ENCODE measurements around the gene THADA.

The THADA gene

GRCh38 chr2:43435746-43436145 lies 160.1 kb downstream of the THADA start:
- DNase-seq = no peak

- no peak for DNase-seq
Measured at GRCh38 chr2:43430489-43430888, 165.3 kb downstream of the THADA start.

DNA sequence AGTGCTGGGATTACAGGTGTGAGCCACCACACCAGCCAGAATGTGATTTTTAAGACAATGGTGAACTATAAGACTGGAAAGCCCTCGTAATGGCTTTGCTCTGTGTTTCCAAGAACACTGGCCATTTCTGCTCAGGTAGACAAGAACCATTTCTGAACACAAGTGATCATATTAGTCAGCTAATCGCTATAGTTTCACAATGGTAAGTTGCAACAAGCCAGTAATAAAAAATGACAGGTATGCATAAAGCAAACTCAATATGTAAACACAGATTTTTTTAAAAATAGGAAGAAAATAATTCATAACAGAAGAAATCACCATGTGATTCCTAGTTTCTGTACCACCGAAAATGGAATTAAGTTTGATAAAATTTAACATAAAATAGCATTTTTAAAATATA lies 166.5 kb downstream of the THADA start:
- no peak for DNase-seq

- DNase-seq = no peak
Measured at GRCh38 chr2:43427032-43427424, 168.8 kb downstream of the THADA start.

GRCh38 chr2:43426305-43427031 lies 169.4 kb downstream of the THADA start:
- peak; percentile 71 for DNase-seq

- DNase-seq = no peak
Measured at GRCh38 chr2:43425659-43426058, 170.2 kb downstream of the THADA start.

GRCh38 chr2:43424262-43425207 lies 171.3 kb downstream of the THADA start:
- no peak for DNase-seq

DNA sequence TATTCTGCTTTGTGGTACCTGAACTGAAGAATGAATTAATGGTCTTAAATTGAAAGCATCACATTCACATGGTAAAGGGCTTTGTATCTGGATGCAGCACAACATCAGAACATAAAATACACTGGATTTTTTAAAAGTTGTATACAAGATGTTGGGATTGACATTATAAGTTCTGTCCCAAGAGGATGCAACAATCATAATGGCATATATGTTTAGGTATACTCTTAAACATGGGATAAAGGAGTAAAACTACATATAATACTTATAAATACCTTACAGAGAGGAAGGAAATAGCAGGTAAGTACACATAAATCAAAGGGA lies 171.9 kb downstream of the THADA start:
- no peak for DNase-seq

DNA sequence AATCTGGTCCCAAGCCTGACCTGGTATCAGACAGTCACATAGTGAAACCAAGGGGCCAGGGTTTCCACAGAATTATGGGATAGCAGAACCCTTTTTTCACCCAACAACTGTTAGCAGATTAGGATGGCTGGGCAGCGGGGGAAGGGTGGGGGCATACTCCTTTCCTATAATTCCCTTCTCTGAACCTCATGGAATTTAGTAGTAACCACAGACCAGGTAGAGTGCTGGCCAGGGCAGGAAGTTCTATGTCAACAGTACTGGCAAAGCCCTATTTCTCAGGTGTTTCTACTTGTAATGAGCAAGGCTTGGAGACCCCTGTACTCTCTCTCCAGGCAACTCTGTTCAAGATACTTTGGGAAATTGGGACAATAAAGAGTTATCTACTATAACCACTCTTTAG lies 174.6 kb downstream of the THADA start:
- no peak for DNase-seq

GRCh38 chr2:43420389-43420801 lies 175.4 kb downstream of the THADA start:
- DNase-seq = no peak

DNA sequence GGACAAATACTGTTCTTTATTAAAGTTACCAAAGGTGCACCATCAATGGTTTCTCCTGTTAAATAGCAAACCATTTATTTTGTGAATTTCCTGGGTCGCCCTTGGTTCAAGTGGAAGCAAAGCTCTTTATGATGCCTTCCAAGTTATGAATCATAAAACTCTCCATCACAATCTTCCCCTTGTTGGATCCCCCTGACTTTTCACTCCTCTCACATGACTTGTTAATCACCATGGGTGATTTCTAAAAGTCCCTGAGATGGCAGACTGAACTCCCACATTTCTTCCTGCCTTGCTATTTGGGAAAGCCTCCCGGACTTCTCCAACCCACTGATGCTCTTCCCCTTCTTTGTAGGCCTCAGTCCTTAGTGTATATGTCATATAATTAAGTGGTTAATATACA lies 176.0 kb downstream of the THADA start:
- DNase-seq = no peak

GRCh38 chr2:43419243-43419642 lies 176.6 kb downstream of the THADA start:
- DNase-seq = no peak

GRCh38 chr2:43418680-43419079 lies 177.2 kb downstream of the THADA start:
- DNase-seq = no peak

GRCh38 chr2:43417300-43417699 lies 178.5 kb downstream of the THADA start:
- no peak for DNase-seq

- no peak for DNase-seq
Measured at GRCh38 chr2:43415592-43415991, 180.2 kb downstream of the THADA start.

DNA sequence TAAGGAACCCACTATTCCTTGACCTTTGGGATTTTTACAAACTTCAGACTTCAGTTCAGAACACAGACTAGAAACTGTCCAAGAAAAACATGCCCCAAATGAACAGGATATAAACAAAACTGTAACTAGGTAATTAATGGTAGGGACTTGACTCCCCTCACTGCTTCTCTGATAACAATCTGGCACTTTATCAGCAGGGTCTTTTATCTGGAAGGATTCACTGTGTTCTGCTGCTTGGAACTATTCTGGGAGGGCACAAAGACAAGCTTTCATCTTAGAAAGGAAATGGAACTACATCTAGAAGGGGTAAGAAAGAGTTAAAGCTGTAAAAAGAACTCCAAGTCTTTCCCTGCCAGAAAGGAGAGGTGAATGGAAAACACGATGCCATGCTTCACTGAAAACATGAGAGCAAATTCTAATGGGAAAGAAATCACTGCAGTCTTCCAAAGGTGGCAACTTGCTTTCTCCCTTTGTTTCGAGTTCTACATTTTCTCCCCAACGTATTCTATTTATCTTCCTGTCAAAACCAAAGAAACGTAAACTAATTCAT lies 181.2 kb downstream of the THADA start:
- no peak for DNase-seq

GRCh38 chr2:43414033-43414432 lies 181.8 kb downstream of the THADA start:
- no peak for DNase-seq

DNA sequence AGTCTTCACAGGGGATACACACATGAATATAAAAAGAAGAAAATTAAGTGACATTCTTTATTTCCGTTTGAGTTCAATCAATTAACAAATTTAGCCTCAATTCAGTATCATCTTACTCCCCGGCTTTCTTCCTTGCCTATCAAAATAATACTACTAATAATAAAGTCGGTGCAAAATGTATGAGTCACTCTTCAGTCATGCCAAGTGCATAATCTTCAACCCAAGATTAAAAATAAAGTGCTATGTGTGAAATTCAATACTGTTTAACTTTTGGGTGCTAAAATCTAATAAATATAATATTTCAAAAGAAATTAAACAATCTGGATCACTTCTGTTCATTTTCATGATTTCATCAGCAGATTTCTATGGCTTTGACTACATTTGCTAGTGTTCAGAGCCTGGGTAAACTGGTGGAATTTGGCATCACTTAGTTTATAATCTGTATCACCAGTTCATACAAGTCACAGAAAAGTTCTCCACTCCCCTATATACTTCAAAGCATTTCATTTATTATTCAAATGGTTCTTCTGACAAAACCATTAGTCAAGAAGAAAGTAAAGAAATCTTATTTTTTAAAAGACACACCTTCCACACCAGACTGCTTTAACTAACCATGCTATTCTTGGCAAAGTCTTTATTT lies 183.6 kb downstream of the THADA start:
- no peak for DNase-seq

DNA sequence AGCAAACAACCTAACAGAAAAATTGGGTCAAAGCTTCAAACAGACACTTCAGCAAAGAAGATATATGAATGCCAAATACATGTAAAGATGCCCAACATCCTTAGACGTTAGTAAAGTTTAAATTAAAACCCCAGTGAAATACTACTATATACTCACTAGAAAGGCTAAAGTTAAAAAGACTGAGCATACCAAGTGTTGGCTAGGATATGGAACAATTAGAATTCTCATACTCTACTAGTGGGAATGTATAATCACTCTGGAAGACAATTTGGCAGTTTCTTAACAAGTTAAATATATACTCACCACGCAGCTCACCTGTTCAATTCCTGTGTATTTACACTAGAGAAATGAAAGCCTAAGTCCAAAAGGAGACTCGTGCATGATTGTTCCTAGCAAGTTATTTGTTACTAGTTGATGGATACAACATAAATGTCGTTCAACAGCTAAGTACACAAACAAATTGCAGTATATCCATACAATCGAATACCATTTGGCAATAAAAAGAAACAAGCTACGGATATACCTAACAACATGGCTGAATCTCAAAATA lies 185.7 kb downstream of the THADA start:
- no peak for DNase-seq

DNA sequence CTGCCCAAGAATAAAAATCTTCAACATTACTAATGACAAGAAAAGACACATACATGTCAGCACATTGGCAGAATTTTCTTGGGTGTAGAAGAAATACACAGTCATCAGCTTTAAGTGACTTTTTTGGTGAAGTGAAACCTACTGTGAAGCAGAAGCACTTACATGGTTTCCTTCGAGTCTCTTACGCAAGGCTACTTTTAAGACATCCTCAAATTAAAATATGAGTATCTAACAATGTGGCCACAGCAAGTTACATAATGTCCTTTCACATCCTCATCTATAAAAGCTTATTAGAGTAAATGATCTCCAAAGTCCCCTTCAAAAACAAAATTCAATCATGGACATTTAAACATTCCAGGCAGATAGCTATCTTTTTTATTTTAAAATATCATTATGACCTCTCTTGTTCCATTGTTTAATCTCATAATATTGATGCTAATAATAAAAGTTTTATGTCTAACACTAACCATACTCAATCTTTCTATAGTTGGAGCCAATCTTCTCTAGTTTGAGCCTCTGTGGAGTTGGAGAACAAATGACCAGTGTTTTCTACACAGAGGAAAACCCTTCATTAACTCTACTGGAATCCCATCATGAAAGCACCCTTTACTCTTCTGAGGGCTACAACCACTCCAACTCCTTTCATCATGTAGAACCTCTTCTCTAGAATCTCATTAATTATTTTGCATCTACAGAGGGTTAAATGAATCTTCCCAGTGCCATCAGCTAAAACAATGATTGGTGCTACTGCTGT lies 187.3 kb downstream of the THADA start:
- DNase-seq = no peak

- no peak for DNase-seq
Measured at GRCh38 chr2:43407935-43408334, 187.9 kb downstream of the THADA start.

DNA sequence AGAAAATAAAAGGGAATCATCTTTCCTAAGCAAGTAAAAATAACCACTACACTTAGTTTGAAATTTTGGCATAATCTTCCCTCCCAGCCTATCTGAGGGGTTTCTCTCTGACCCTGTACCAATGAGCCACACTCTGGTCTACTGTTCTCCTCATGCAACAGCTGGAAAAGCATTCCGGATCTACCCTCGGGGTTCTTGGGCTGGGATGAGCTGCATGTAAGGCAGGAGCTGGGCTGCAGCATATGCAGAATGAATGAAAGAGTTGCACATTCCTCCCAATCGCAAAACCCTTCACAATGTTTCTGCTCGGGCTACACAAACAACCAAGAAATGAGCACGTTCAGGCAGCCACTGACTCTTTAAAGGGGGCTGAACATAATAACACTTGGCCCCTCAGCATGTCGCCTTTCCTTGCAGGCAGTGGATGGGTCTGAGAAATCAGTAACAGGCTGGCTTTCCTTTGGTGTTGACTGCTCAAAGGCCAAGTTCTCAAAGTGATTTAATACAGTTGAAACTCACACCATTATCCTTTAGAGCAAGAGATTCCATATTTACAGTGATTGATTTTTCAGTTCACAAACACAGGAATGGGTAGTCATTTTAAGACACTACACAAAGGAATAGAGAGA lies 189.1 kb downstream of the THADA start:
- DNase-seq = no peak

Data from activated naive CD4-positive, alpha-beta T cell treated with Interleukin-2 at 50 U/mL for 16 hours (primary cell).